HuH-7 (cell line): ENCODE data around the gene NIT2.
"Not testable (repeated sequence)": the region's sequence is repeated elsewhere in the genome, so short reads cannot be mapped to it uniquely, and the experiment has no call there.

ENCODE experiments used
- DNase-seq: peaks from one replicate; pipeline ENCODE4 v3.0.0; 2011; ENCODE audit warnings: low spot score

Gene NIT2

DNA sequence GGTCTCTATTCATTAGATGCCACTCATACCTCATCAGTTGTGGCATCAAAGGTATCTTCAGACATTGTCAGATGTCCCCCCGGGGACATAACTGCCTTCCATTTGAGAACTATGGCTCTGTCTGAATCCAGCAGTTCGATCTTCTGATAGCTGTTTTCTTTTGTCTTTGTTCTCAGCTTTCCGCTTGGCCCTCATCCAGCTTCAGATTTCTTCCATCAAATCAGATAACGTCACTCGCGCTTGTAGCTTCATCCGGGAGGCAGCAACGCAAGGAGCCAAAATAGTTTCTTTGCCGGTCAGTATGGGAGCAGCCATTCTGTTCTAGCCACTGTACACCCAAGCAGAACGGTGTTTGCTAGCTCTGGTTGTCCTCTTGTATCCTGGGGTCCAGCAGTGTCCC lies 4.4 kb downstream of the NIT2 start:
- DNase-seq: no peak

DNA sequence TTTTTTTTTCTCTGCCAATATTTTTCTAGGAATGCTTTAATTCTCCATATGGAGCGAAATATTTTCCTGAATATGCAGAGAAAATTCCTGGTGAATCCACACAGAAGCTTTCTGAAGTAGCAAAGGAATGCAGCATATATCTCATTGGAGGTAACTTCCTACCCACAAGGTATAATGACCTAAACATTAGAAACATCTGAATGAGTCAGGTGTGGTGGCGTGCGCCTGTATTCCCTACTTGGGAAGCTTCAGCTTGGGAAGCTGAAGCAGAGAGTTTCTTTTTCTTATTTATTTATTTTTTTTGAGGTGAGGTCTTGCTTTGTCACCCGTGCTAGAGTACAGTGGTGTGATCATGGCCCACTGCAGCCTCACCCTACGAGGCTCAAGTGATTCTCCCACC lies 5.2 kb downstream of the NIT2 start:
- no peak for DNase-seq

DNA sequence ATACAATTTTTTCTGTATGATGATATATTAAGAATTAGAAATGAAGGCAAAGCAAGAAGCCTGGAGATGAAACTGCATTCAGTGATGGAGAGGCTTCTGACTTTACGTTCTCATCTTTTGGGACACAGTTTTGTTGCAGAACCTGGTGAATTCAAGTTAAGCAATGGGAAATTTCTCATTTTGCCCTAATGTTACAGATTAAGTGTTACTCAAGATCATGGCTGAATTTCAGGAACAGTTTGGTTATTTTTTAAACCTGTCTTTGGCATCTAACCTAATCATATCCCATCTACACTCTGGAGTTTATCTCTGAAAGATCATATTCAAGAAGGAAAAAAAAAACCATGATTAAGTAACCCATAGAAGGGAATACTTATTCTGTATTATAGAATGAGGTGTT lies 6.0 kb downstream of the NIT2 start:
- DNase-seq: no peak

DNA sequence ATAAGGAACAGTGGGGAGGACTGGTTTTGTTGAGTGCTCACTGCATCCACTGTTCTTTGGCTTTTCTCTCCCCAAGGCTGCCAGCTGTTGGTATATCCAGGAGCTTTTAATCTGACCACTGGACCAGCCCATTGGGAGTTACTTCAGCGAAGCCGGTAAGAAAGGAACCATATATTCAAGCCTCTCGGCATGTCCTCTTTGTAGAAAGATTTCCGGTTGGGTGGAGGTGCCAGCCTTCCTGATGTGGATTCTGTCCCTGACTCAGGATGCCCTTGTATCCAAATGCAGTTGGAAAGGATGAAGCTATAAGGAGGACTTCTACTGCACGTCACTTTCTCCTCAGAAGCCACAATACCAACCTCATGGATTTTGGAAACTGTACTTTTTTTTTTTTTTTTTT lies 14.2 kb downstream of the NIT2 start:
- DNase-seq: no peak

DNA sequence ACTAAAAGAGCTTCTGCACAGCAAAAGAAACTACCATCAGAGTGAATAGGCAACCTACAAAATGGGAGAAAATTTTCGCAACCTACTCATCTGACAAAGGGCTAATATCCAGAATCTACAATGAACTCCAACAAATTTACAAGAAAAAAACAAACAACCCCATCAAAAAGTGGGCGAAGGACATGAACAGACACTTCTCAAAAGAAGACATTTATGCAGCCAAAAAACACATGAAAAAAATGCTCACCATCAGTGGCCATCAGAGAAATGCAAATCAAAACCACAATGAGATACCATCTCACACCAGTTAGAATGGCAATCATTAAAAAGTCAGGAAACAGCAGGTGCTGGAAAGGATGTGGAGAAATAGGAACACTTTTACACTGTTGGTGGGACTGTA lies 17.2 kb downstream of the NIT2 start:
- not testable (repeated sequence) for DNase-seq

DNA sequence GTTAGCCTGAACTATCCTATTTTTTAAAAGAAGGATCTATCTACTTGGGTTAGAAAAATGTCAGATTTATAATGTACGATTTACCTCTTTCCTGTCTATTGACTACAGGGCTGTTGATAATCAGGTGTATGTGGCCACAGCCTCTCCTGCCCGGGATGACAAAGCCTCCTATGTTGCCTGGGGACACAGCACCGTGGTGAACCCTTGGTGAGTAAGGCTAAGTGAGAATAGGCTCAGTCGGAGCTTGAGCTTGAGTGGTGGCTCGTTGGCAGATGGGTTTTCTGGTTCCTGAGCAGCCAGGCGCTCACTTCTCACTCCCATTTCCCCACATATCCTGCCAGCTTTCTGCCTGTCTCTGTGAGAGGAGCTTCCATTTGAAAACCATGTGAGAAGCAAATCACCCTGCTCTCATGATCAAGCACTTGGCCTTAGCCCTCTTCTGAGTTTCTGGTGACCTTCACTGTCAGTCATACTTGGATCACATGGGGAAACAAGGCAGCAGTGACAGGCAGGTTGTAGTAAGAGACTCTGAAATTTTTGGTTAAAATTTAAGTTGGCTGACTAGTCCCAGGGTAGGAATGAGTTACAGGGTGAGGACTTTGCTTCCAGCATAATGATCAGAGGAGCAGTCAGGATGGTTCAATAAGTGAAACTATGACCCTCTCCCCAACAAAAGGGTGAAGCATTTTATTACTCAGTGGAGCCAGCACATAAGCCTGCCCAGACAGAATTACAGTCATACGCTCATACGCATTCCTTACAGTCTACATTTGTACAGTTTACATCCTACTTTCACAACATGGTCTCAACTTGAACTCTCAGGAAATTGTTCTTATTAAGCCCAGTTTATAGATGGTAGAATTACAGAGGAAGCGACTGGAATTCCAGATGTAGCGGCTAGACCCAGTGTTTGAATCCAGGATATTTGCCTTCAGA lies 18.0 kb downstream of the NIT2 start:
- no peak for DNase-seq

DNA sequence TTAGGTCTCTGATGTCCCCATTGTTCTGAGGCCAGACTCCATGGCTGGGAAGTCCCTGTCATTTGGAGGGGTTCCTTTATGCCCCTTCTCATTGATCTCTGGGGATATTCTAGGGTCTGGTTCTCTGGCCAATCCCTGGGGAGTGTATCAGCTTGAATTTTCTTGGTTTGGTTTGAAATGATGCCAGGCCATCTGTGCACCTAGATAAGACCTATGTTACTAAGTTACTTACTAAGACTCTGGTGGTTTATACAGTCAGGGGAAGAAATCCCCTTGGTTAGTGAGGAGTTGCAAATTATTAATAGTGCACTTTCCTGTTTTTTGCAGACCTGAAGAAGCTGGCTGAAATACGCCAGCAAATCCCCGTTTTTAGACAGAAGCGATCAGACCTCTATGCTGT lies 20.3 kb downstream of the NIT2 start:
- no peak for DNase-seq

DNA sequence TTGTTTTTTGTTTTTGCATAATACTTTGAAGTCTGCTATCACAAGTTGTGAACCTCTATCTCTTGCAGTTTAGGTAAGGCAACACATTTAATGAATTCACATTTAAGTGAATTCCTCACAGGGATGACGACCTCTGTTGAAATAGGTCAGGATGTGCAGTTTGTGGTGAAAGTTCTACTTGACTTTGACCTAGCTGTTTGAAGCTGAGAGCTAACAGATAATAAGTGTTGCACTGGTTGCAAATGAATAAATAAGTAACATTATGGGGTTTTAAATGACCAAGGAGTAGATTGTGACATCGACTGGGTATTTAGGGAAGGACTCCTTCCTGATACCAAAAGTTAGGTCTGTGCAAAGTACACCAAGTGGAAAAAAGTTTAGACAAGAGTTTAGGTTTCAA lies 23.9 kb downstream of the NIT2 start:
- DNase-seq: peak; percentile 30

DNA sequence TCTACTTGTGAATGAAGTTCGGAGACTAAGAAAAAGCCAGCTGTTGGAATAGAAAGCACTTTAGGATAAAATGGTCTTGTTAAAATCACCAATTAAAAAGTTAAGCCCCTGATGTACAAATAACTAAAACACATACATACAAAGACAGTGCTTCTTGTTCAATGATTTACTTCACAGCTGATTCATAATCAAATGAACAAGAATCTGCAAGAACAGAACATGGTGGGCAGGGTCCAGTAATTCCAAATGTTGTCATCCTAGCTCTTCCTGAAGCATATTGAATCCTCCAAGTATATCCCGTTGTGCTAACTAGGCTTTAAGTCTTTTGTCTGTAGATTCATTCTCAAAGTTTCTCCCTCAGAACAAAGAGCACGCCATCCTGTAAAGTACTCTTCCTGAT lies 24.5 kb downstream of the NIT2 start:
- no peak for DNase-seq

DNA sequence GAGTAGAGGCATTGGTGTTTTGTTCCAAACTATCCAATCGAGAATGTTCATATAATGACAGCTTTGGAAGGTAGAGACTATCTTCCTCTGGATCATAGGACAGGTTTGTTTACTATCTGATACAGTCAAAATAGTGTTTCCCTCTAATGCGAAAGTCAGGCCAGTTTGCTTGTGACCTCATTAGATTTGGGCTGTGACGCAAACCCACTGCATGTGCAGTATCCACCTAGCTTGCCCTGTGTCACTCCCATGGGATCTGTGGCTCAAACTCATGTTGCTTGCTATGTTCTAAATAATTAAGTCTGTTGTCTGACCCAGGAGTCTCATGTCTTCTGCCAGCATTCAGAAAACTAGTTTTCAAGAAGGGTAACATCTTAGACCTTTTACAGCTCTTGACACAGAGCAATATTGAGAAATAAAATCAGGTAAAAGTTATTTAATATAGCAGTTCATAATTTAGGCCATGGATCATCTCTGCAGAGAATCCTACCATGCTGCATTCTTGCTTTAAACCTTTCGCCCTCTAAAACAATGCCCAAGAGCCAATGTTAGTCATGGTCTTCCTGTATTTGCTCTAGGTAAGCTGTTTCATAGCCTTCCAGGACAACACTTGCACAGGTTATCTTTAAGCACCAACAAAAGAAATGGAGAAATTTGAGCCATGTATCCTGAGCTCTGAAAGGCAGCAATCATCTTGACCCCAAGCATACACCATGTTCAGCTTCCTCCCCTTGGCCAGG lies 26.4 kb downstream of the NIT2 start:
- DNase-seq: no peak

DNA sequence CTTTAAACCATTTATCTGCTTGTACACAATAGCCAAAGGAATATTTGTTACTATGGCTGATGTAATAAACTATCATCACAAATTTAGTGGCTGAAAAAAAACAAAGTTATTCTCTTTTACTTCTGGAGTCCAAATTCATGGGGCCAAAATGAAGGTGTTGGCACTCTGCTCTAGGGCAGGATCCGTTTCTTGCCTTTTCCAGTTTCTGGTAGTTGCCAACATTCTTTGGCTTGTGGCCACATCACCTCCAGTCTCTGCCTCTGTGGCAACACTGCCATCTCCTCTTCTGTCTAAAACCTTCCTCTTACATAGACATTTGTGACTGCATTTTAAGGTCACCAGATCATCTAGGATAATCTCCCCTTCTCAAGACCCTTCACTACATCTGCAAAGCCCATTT lies 27.3 kb downstream of the NIT2 start:
- no peak for DNase-seq

DNA sequence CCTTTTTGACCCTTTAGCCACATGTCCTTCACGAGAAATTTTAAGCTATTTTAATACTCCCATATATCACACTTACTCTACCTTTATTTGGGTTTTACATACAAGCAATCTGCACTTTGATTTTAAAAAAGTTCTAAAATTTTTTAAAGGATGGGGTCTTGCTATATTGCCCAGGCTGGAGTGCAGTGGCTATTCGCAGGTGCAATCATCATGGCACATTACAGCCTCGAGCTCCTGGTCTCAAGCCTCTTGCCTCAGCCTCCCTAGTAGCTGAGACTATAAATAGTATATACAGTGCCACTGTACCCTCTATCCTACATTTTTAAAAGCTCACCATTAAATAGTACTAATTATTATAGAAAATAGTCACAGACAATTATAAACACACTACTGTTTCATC lies 29.9 kb downstream of the NIT2 start:
- no peak for DNase-seq

DNA sequence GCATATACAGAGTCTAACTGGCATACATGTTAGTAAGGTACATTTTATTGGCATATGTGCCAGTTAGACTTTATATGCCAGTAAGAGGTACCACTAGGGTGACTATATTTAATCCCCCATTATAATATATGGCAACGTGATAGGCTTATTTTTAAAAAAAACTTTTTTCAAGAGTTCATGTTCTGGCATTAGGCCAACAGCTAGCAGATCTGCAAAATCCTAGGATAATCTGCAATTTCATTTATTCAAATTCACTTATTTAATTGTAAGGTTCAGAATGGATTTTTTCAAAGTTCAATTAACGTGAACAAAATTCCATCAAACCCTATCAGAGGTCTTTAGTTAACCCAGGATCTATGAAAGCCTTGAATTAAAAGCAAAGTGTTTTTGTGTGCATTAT lies 31.9 kb downstream of the NIT2 start:
- no peak for DNase-seq

DNA sequence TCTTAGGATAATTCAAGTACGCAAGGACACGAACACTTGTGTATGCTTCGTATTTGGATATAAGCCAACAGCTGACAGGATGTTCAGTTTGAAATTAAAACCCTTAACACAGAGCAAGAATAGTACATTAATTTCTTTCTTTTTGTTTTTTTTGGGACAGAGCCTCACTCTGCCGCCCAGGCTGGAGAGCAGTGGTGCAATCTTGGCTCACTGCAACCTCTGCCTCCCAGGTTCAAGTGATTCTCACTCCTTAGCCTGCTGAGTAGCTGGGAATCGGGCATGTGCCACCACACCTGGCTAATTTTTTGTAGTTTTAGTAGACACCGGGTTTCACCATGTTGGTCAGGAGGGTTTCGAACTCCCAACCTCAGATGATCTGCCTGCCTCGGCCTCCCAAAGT lies 33.9 kb downstream of the NIT2 start:
- no peak for DNase-seq

DNA sequence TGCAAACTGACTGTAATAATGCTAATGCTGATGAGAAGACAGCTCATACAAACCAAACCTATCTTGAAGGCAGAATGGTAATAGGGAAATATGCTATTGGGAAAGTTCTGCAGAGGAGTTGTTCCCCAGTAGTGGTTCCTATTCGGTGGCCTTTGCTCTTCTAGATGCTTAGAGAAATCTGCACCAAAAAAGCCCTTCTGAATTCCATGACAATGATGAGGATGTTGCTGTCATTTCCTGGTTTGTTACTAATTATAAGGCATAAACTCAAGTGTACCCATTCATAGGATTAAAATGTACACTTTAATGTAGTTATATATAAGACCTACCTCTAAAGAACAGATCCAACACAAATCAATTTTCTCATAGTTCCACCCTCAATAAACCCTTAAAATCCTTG lies 36.2 kb downstream of the NIT2 start:
- DNase-seq: no peak

DNA sequence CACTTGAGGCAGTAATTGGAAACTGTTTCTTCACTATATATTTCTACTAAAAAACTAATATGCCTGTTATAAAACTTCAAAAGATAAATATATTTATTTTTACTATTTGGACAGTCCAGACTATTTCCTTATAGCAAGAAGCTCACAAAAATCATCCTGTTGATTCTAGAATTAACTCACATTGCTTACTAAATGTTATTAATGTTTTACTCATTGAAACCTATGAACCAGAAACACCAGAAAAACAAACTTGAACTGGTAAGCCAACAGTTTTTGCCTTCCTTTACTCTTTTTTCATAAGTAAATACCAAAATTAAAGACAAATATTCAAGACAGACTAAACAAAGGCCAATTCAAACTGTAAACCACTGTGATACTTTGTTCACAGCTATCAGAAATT lies 40.0 kb downstream of the NIT2 start:
- DNase-seq: no peak

DNA sequence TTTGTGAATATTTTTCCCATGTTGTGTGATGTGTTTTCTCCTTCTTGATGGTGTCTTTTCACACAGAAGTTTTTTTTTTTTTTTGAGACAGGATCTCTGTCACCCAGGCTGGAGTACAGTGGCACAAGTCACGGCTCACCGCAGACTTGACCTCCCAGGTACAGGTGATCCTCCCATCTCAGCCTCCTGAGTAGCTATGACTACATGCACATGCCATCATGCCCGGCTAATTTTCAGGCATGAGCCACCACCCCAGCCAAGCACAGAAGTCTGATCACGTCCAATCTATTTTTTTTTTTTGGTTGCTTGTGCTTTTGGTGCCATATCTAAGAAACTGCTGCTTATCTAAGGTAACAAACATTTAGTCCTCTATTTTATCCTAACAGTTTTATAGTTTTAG lies 41.7 kb downstream of the NIT2 start:
- no peak for DNase-seq

DNA sequence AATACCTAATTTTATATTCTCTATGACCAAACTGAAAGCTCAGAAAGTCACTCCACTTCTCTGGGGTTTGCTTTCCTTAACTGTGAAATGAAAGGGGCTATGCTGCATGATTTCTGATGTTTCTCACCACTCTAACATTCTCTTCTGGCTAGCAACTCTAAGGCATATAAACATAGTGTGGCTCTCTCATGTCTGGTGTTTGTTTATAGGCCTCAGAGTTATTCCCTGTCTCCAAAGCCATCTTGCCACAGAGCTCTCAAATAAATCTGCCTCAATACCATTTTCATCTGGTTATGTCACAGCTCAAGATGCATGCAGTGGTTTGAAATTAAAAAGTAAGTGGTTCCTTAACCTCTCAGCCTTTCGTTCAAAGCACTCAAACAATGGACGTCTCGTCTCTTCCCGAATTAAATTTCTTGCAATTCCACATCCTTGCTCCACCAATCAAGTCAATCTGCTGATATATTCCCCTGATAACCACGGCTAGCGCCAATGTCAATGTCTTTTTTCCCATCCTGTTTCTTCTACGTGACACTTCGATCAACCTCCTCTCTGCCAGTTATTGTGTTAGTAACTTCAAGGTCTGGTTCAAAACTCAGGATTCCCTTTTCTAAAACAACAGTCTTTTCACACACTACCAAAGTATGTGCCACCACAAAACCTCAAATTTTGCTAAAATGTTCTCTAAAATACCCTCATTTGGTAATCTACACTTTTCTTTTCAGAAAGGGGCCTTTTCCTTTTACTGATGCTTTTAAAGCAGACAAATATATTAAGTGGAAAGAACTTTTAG lies 50.4 kb downstream of the NIT2 start:
- no peak for DNase-seq

DNA sequence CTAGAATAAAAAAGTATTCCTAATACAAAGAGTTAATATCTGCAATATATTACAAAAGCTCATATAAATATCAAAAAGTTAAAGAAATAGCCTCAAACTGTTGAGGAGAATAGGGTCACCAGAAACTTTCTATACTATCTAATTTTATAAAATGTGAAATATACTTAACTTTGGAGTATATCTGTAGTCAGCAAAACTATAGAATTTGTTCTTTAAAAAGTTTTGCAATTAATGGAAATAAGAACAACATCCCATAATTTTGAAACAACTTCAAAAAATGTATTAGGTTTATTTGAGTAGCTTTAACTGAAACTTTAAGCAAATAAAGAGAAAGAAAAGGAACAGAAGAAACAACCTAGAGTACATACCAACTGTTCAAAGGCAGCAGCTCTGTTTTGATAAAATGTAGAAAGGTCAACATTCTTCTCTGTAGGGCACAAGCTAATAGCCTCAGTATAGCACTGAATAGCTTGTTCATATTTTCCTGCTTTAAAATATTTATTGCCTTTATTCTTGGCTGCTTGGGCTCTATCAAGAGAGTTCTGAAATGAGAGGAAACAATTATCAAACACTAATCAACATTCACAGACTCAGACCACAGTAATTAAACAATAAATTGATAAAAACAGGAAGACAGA lies 52.0 kb downstream of the NIT2 start:
- peak; percentile 28 for DNase-seq

DNA sequence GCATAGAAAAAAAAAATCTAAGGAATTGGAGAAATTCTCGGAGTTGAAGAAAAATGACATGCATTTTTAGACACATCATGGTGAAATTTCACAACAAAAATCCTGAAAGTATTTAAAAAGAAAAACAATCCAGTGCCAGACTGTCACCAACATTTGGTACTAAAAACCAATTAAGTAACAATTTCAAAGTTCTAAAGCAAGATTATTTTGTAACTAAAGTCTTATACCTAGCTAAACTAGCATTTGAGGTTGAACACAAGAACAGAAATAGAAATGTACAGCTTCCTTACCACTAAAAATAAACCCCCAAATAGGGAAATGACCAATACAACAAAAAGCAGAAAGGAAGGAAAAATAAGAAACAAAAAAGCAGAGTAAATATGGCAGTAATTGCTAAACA lies 54.5 kb downstream of the NIT2 start:
- no peak for DNase-seq

DNA sequence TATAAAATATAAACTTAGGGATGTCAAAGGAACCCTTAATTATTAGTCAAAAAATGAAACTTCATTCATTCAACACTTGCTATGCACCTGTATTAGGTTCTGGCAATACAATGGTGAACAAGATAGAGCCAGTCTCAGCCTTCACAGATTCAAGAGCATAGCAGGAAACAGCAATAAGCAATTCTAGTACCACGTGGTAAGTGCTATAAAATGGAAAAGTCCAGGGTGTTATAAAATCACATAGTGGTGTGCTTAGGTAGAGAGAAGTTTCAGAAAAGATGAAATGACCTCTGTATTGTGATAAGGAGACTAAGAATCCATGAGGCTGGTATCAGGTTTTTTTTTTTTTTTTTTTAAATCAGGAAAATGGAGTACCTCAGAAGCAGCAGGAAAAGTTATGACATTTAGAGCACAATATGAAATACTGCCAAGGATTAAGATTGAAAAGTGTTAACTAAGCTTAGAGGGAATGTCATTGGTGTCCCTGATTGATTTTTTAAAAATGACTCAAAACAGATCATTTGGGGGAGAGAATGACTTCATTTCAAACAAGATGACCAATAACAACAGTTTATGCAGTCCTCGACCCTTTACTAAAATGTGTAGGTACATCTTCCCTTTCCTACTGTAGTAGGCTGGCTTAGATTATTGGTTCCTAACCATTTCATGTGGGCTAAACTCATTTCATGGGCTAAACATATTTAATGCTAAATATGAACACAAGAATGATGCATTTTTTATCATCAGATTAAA lies 61.3 kb downstream of the NIT2 start:
- DNase-seq: peak; percentile 30

DNA sequence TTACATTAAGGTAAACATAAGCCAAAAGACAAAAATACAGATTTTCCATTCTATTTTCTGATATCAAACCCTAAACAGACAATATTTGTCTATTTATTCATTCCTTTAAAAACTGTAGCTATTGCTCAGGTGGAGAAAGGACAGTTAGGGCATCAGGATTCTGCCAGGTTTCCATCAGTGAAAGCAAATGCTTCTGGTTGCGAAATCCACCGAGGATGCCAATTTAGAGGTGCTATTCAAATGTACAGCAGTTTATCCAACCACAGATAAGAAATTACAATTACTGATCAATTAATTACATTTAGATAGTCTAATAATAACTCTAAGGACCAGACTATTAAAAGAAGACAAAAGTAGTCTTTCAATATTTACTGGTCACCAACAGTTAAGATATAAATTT lies 62.4 kb downstream of the NIT2 start:
- no peak for DNase-seq
